ENCODE results near the gene SLC30A5. TPM values are rescaled to one million over a fixed set of nuclear protein-coding genes. Genes with fewer than 3 reads are reported as not detected.

Gene SLC30A5
- polyA plus RNA-seq, 2 of the 4 experiments (the other 2 are of a cell fraction) = 51.2 to 74.6 TPM

DNA sequence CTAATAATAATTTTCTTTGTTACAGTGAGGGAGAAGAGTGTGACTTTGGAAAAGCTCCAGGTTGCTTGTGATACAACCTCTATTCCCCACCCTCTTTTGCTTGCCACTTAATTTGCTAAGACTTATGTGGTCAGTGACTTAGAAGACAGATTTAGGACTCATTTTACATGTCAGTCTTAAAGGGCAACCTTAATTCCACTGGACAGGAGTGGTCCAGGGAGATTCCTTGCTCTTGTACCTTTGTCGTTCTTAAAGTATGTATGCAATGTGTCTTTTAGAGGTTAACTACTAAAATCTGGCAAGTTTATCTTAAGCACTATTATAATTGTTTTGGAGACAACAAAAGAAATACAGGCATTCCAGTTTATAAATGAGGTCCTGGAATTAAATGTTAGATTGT is 20.0 kb downstream of the SLC30A5 start:
- no peak for FAIRE-seq
- no peak overlapping the region for H3K27ac ChIP-seq
- no peak for ATAC-seq
- peaks cover 7% of the 10 kb centered on the region; the same call in 1 of the 3 replicates for H3K4me1 ChIP-seq
- POLR2A ChIA-PET = interaction anchor here (0.7 kb wide), 1 partner anchor 20 kb away, joined by 3 read pairs; no protein-coding TSS in a partner anchor
- H3K4me3 ChIP-seq = no peak overlapping the region
- CTCF ChIA-PET = no interaction called here
- TF ChIP-seq ATOH8 (CRISPR knock-in tag; IDR thresholded peaks at IDR 0.05; ENCODE audit: low read depth) (no peak), RAD21 (conservative IDR thresholded peaks at IDR 0.05 in 1 of 2, IDR thresholded peaks at IDR 0.05 in 1 of 2) (no peak), NR3C1 (IDR thresholded peaks at IDR 0.05) (no peak)
- WGBS (ENCODE audit: missing lambda C conversion rate) = 84% methylated on average over 1 of the region's 1 CpG
- no peak overlapping the region for H3K4me2 ChIP-seq
- no peak for DNase-seq (ENCODE audit: low read depth in 1 of 2, low spot score in 1 of 2)
- no peaks in the 10 kb centered on the region for H3K9me3 ChIP-seq

- no peak for ATAC-seq
- DNase-seq (ENCODE audit: low read depth in 1 of 2, low spot score in 1 of 2) = no peak
- H3K27ac ChIP-seq = no peak overlapping the region
- H3K4me3 ChIP-seq = no peak overlapping the region
- no peak for FAIRE-seq
- H3K4me2 ChIP-seq = no peak overlapping the region
- ChIA-PET CTCF (interaction anchor here (1.6 to 2.0 kb wide), 2 partner anchors 22 to 219 kb away, joined by 4 to 9 read pairs; partner anchors contain the start of gene SLC30A5), POLR2A (no interaction called here)
- no peaks in the 10 kb centered on the region for H3K9me3 ChIP-seq
- H3K4me1 ChIP-seq = no peaks in the 10 kb centered on the region
- 87% methylated on average over 3 of the region's 3 CpGs for WGBS (ENCODE audit: missing lambda C conversion rate)
- TF ChIP-seq ZSCAN20 (CRISPR knock-in tag; IDR thresholded peaks at IDR 0.05) (no peak), SREBF2 (IDR thresholded peaks at IDR 0.05) (no peak), JUN (IDR thresholded peaks at IDR 0.05) (no peak), POLR2A (IDR thresholded peaks at IDR 0.05; ENCODE audit: low read length) (no peak), ZFP36 (IDR thresholded peaks at IDR 0.05; ENCODE audit: borderline replicate concordance, partially characterized antibody) (no peak), NPAS2 (CRISPR knock-in tag; IDR thresholded peaks at IDR 0.05; ENCODE audit: borderline replicate concordance) (no peak), KDM1A (IDR thresholded peaks at IDR 0.05; ENCODE audit: low read depth) (no peak)
- TF ChIP-seq, protein P1, sequence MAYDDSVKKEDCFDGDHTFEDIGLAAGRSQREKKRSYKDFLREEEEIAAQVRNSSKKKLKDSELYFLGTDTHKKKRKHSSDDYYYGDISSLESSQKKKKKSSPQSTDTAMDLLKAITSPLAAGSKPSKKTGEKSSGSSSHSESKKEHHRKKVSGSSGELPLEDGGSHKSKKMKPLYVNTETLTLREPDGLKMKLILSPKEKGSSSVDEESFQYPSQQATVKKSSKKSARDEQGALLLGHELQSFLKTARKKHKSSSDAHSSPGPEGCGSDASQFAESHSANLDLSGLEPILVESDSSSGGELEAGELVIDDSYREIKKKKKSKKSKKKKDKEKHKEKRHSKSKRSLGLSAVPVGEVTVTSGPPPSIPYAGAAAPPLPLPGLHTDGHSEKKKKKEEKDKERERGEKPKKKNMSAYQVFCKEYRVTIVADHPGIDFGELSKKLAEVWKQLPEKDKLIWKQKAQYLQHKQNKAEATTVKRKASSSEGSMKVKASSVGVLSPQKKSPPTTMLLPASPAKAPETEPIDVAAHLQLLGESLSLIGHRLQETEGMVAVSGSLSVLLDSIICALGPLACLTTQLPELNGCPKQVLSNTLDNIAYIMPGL (CRISPR knock-in tag; IDR thresholded peaks at IDR 0.05; ENCODE audit: borderline replicate concordance) = no peak
Measured at GRCh38 chr5:69115526-69115925, 21.7 kb downstream of the SLC30A5 start.

- CTCF ChIA-PET = no interaction called here
- POLR2A ChIA-PET = no interaction called here
Measured at GRCh38 chr5:69129413-69129812, 35.6 kb downstream of the SLC30A5 start.

DNA sequence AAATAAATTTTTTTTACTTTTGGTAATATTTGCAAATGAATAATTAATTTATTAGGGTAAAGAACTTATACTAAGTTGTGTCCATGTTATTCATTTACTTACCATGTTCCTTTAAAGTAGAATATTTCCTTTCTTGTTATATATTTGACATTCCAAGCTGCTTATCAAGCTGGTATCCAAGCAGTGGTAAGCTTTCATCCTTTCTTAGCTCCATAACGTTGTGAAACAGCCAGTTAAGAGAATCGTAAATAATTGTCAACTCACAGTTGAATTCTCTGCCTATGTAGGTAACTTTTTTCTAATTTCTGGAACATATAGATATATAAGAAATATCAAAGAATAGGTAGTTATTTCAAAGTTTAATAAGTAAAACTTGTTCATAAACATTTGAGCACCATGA is 36.4 kb downstream of the SLC30A5 start:
- FAIRE-seq (peak; percentile 72), ATAC-seq (no peak), DNase-seq (ENCODE audit: low read depth in 1 of 2, low spot score in 1 of 2) (peak in 1 of 2 experiments; percentile 32)
- H3K4me3 ChIP-seq = peak overlapping the region; percentile 9; the same call in 1 of the 3 replicates
- 6% methylated on average over 2 of the region's 2 CpGs for WGBS (ENCODE audit: missing lambda C conversion rate)
- H3K27ac ChIP-seq = peak overlapping the region in 1 of 2 experiments; percentile 61; a peak in 3 of 6 replicates
- peak in 1 of 2 experiments; percentile 46; a peak in 1 of 4 replicates for TF ChIP-seq CEBPB (IDR thresholded peaks at IDR 0.05)
- 0 out of 2 replicates have a peak, but pooled peaks have one; percentile 15 for TF ChIP-seq JUNB (IDR thresholded peaks at IDR 0.05)
- TF ChIP-seq NPAS2 (CRISPR knock-in tag; IDR thresholded peaks at IDR 0.05; ENCODE audit: borderline replicate concordance) = no peak
- H3K9me3 ChIP-seq = no peaks in the 10 kb centered on the region
- POLR2A ChIA-PET = no interaction called here
- H3K4me2 ChIP-seq = peak overlapping the region; percentile 67
- H3K4me1 ChIP-seq = peaks cover 27% of the 10 kb centered on the region
- CTCF ChIA-PET = no interaction called here

More at GRCh38 chr5:69129413-69129812, 35.6 kb downstream of the SLC30A5 start:
- Histone ChIP-seq H3K4me3 (no peak overlapping the region; the same call in 2 of the 3 replicates), H3K4me2 (peak overlapping the region; percentile 67), H3K4me1 (peaks cover 27% of the 10 kb centered on the region), H3K9me3 (no peaks in the 10 kb centered on the region), H3K27ac (peak overlapping the region; percentile 61 to 72)
- ATAC-seq (peak; percentile 77 to 85), FAIRE-seq (peak; percentile 84), DNase-seq (ENCODE audit: low read depth in 1 of 2, low spot score in 1 of 2) (peak; percentile 55 to 63)
- TF ChIP-seq CEBPB (IDR thresholded peaks at IDR 0.05) (peak; percentile 46 to 65; a peak in 2 of 4 replicates), BHLHE40 (IDR thresholded peaks at IDR 0.05; ENCODE audit: low read depth, low read length) (no peak), FOSL2 (IDR thresholded peaks at IDR 0.05) (peak; percentile 14; the same call in 1 of the 2 replicates), FOSL2 (CRISPR knock-in tag; IDR thresholded peaks at IDR 0.05) (peak; percentile 82), JUNB (IDR thresholded peaks at IDR 0.05) (peak; percentile 70; the same call in 1 of the 2 replicates), GATA3 (IDR thresholded peaks at IDR 0.05; ENCODE audit: borderline replicate concordance) (peak; percentile 43; the same call in 1 of the 2 replicates)
- TF ChIP-seq, protein P2, sequence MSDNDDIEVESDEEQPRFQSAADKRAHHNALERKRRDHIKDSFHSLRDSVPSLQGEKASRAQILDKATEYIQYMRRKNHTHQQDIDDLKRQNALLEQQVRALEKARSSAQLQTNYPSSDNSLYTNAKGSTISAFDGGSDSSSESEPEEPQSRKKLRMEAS (IDR thresholded peaks at IDR 0.05) = peak; percentile 29; the same call in 1 of the 2 replicates

Data from A549 (cell line).